HepG2 (cell line): ENCODE results near the gene EEF2. TPM values are rescaled to one million over a fixed set of nuclear protein-coding genes. Genes with fewer than 3 reads are reported as not detected.

Experiments used
- BORCS8-MEF2B ChIP-seq: sonication (generic); formaldehyde crosslinking; IDR thresholded peaks from 2 replicates; pipeline ENCODE4 v1.8.0; 2022; ENCODE audit warnings: mild to moderate bottlenecking, missing genetic modification reagents
- CCDC6 ChIP-seq: sonication (generic); formaldehyde crosslinking; IDR thresholded peaks from 2 replicates; pipeline ENCODE4 v1.8.1; 2022; ENCODE audit warnings: mild to moderate bottlenecking, missing genetic modification reagents, moderate library complexity
- GATAD2A ChIP-seq: IDR thresholded peaks from 2 replicates; pipeline ENCODE4 v1.6.1; 2016
- GTF3A ChIP-seq: sonication (generic); formaldehyde crosslinking; conservative IDR thresholded peaks from 2 replicates; pipeline ENCODE4 v1.4.0; 2020; ENCODE audit warnings: mild to moderate bottlenecking, missing genetic modification reagents
- HNRNPL ChIP-seq: fragments of 200-400 bp; formaldehyde crosslinking; IDR thresholded peaks from 2 replicates; pipeline ENCODE4 v1.6.1; 2017; ENCODE audit warnings: mild to moderate bottlenecking, low read depth, low read length
- KAT8 ChIP-seq: IDR thresholded peaks from 2 replicates; pipeline ENCODE4 v1.6.1; 2016; ENCODE audit warnings: missing genetic modification reagents, missing compliant biosample characterization
- KLF12 ChIP-seq: sonication (generic); formaldehyde crosslinking; IDR thresholded peaks from 2 replicates; pipeline ENCODE4 v1.4.0; 2020; ENCODE audit warnings: missing genetic modification reagents, borderline replicate concordance
- MAFG ChIP-seq: sonication (generic); formaldehyde crosslinking; IDR thresholded peaks from 2 replicates; pipeline ENCODE4 v1.5.1; 2020; ENCODE audit warnings: mild to moderate bottlenecking, missing genetic modification reagents
- ONECUT2 ChIP-seq: sonication (generic); formaldehyde crosslinking; IDR thresholded peaks from 2 replicates; pipeline ENCODE4 v1.4.0; 2020; ENCODE audit warnings: missing genetic modification reagents
- SRSF9 ChIP-seq: fragments of 200-400 bp; formaldehyde crosslinking; IDR thresholded peaks from 2 replicates; pipeline ENCODE4 v1.6.1; 2018; ENCODE audit warnings: borderline replicate concordance, mild to moderate bottlenecking, low read depth, low read length; ENCODE audit not compliant: insufficient read depth, poor library complexity, severe bottlenecking
- ZNF431 ChIP-seq: sonication (generic); formaldehyde crosslinking; IDR thresholded peaks from 2 replicates; pipeline ENCODE4 v1.9.0; 2022; ENCODE audit warnings: missing genetic modification reagents, low read depth, mild to moderate bottlenecking, borderline replicate concordance
- ZNF44 ChIP-seq: sonication (generic); formaldehyde crosslinking; IDR thresholded peaks from 2 replicates; pipeline ENCODE4 v1.5.1; 2020; ENCODE audit warnings: mild to moderate bottlenecking, missing genetic modification reagents
- polyA plus RNA-seq, 8 experiments: library from polyadenylated mRNA; depleted of rRNA in 3 of 8; stranded (reverse) in 7 of 8; unstranded in 1 of 8; fragments of >200 nt; fragmentation: Illumina TruSeq in 4 of 8; extraction: Trizol in 4 of 8; gene quantifications; 2 replicates each; pipeline versions ENCODE4 v1.2.1 to v1.2.3, GENCODE V29; 2011 to 2016; ENCODE audit warnings: low read depth in 4 of 8, missing spikeins in 1 of 8, mixed read lengths in 1 of 8; ENCODE audit not compliant: insufficient read depth in 1 of 8
- total RNA-seq, 5 experiments: library from RNA; depleted of rRNA; stranded (reverse); fragments of >200 nt; fragmentation: Illumina TruSeq; extraction: Trizol; gene quantifications; 2 replicates each; pipeline ENCODE4 v1.2.3, GENCODE V29; 2016; ENCODE audit warnings: low read depth in 1 of 5
- TF ChIP-seq, protein P1 (sequence below): sonication (generic); formaldehyde crosslinking; IDR thresholded peaks from 2 replicates; pipeline ENCODE4 v1.4.0; 2020; ENCODE audit warnings: low read depth, missing genetic modification reagents
- TF ChIP-seq, protein P2 (sequence below): sonication (generic); formaldehyde crosslinking; IDR thresholded peaks from 2 replicates; pipeline ENCODE4 v1.4.0; 2020; ENCODE audit warnings: missing genetic modification reagents
- TF ChIP-seq, protein P3 (sequence below): sonication (generic); formaldehyde crosslinking; IDR thresholded peaks from 2 replicates; pipeline ENCODE4 v1.4.0; 2020; ENCODE audit warnings: missing genetic modification reagents
- TF ChIP-seq, protein P4 (sequence below): sonication (generic); formaldehyde crosslinking; IDR thresholded peaks from 2 replicates; pipeline ENCODE4 v1.5.0; 2020; ENCODE audit warnings: mild to moderate bottlenecking, missing genetic modification reagents
- TF ChIP-seq, protein P5 (sequence below): sonication (generic); formaldehyde crosslinking; IDR thresholded peaks from 2 replicates; pipeline ENCODE4 v1.4.0; 2020; ENCODE audit warnings: missing genetic modification reagents

The EEF2 gene
- total and polyA plus RNA-seq, 2 of the 13 experiments (the other 11 are each of a cell fraction or from before 2014, with no cell fraction given): 1,441 to 1,777 TPM

DNA sequence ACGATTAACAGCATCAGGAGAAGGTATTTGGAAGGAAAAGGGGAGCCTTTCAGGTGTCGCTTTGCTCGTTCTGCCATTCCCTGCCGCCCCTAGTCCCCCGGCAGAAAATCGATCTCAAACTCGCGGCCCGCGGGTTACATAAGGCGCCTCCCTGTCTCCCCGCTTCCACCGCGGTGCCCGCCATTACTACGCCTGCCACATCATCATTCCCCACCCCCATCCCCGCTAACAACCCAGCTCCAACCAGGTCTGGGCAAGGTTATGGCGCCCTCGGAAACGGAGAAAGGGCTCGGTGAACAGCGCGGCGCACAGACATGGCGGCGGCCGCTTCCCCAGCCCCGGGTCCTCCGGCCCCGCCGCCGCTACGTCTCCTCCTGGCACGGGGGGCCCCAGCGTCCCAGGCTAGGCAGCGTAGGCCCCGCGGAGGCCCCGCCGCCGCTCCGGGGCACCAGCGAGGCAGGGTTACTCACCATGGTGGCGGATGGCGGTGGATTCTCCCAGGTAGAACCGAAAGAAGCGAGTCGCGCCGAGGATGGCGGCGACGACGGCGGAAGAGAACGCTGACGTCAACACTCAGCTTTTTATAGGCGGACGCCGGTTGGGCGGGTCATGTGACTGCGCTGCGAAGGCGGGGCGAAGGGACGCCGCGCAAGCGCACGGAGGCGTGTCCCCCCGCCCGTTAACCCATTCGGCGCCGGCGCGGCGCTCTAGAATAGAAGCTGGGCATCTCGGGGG is at the start of gene EEF2 (continued):
- TF ChIP-seq, protein P1, sequence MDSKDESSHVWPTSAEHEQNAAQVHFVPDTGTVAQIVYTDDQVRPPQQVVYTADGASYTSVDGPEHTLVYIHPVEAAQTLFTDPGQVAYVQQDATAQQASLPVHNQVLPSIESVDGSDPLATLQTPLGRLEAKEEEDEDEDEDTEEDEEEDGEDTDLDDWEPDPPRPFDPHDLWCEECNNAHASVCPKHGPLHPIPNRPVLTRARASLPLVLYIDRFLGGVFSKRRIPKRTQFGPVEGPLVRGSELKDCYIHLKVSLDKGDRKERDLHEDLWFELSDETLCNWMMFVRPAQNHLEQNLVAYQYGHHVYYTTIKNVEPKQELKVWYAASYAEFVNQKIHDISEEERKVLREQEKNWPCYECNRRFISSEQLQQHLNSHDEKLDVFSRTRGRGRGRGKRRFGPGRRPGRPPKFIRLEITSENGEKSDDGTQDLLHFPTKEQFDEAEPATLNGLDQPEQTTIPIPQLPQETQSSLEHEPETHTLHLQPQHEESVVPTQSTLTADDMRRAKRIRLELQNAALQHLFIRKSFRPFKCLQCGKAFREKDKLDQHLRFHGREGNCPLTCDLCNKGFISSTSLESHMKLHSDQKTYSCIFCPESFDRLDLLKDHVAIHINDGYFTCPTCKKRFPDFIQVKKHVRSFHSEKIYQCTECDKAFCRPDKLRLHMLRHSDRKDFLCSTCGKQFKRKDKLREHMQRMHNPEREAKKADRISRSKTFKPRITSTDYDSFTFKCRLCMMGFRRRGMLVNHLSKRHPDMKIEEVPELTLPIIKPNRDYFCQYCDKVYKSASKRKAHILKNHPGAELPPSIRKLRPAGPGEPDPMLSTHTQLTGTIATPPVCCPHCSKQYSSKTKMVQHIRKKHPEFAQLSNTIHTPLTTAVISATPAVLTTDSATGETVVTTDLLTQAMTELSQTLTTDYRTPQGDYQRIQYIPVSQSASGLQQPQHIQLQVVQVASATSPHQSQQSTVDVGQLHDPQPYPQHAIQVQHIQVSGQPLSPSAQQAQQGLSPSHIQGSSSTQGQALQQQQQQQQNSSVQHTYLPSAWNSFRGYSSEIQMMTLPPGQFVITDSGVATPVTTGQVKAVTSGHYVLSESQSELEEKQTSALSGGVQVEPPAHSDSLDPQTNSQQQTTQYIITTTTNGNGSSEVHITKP (CRISPR knock-in tag): no peak
- TF ChIP-seq MAFG (0 out of 2 replicates have a peak, but pooled peaks have one; percentile 56), ONECUT2 (CRISPR knock-in tag) (peak; percentile 51; the same call in 1 of the 2 replicates), GTF3A (CRISPR knock-in tag) (no peak), KLF12 (CRISPR knock-in tag) (peak; percentile 60; the same call in 1 of the 2 replicates), BORCS8-MEF2B (peak; percentile 97), ZNF44 (CRISPR knock-in tag) (peak; percentile 50; the same call in 1 of the 2 replicates), KAT8 (CRISPR knock-in tag) (peak; percentile 83), CCDC6 (CRISPR knock-in tag) (peak; percentile 70; the same call in 1 of the 2 replicates), ZNF431 (peak; percentile 51; the same call in 1 of the 2 replicates), HNRNPL (0 out of 2 replicates have a peak, but pooled peaks have one; percentile 19), SRSF9 (no peak), GATAD2A (CRISPR knock-in tag) (no peak; the same call in 1 of the 2 replicates)
- TF ChIP-seq, protein P2, sequence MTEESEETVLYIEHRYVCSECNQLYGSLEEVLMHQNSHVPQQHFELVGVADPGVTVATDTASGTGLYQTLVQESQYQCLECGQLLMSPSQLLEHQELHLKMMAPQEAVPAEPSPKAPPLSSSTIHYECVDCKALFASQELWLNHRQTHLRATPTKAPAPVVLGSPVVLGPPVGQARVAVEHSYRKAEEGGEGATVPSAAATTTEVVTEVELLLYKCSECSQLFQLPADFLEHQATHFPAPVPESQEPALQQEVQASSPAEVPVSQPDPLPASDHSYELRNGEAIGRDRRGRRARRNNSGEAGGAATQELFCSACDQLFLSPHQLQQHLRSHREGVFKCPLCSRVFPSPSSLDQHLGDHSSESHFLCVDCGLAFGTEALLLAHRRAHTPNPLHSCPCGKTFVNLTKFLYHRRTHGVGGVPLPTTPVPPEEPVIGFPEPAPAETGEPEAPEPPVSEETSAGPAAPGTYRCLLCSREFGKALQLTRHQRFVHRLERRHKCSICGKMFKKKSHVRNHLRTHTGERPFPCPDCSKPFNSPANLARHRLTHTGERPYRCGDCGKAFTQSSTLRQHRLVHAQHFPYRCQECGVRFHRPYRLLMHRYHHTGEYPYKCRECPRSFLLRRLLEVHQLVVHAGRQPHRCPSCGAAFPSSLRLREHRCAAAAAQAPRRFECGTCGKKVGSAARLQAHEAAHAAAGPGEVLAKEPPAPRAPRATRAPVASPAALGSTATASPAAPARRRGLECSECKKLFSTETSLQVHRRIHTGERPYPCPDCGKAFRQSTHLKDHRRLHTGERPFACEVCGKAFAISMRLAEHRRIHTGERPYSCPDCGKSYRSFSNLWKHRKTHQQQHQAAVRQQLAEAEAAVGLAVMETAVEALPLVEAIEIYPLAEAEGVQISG (CRISPR knock-in tag): peak; percentile 87
- TF ChIP-seq, protein P3, sequence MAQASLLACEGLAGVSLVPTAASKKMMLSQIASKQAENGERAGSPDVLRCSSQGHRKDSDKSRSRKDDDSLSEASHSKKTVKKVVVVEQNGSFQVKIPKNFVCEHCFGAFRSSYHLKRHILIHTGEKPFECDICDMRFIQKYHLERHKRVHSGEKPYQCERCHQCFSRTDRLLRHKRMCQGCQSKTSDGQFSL (CRISPR knock-in tag): no peak
- TF ChIP-seq, protein P4, sequence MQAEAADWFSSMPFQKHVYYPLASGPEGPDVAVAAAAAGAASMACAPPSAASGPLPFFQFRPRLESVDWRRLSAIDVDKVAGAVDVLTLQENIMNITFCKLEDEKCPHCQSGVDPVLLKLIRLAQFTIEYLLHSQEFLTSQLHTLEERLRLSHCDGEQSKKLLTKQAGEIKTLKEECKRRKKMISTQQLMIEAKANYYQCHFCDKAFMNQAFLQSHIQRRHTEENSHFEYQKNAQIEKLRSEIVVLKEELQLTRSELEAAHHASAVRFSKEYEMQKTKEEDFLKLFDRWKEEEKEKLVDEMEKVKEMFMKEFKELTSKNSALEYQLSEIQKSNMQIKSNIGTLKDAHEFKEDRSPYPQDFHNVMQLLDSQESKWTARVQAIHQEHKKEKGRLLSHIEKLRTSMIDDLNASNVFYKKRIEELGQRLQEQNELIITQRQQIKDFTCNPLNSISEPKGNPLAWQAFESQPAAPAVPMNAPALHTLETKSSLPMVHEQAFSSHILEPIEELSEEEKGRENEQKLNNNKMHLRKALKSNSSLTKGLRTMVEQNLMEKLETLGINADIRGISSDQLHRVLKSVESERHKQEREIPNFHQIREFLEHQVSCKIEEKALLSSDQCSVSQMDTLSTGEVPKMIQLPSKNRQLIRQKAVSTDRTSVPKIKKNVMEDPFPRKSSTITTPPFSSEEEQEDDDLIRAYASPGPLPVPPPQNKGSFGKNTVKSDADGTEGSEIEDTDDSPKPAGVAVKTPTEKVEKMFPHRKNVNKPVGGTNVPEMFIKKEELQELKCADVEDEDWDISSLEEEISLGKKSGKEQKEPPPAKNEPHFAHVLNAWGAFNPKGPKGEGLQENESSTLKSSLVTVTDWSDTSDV (CRISPR knock-in tag): peak; percentile 94; the same call in 1 of the 2 replicates
- TF ChIP-seq, protein P5, sequence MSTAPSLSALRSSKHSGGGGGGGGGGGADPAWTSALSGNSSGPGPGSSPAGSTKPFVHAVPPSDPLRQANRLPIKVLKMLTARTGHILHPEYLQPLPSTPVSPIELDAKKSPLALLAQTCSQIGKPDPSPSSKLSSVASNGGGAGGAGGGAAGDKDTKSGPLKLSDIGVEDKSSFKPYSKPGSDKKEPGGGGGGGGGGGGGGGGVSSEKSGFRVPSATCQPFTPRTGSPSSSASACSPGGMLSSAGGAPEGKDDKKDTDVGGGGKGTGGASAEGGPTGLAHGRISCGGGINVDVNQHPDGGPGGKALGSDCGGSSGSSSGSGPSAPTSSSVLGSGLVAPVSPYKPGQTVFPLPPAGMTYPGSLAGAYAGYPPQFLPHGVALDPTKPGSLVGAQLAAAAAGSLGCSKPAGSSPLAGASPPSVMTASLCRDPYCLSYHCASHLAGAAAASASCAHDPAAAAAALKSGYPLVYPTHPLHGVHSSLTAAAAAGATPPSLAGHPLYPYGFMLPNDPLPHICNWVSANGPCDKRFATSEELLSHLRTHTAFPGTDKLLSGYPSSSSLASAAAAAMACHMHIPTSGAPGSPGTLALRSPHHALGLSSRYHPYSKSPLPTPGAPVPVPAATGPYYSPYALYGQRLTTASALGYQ (CRISPR knock-in tag): peak; percentile 49; the same call in 1 of the 2 replicates
